HFF-Myc (cell line): ENCODE measurements around the gene FCHSD2.

ENCODE experiments used
- DNase-seq: peaks from one replicate; pipeline ENCODE4 v3.0.0-alpha.2; 2011; ENCODE audit warnings: low read depth; ENCODE audit errors: extremely low read depth
- H3K4me3 ChIP-seq: replicated peaks from 2 replicates; pipeline ENCODE4 v1.5.1; 2011; ENCODE audit warnings: low read depth, mild to moderate bottlenecking, control low read depth, low read length
- TF ChIP-seq, protein P1 (sequence below): IDR thresholded peaks from 2 replicates; pipeline ENCODE4 v1.5.1; 2012; ENCODE audit warnings: mild to moderate bottlenecking, low read depth, low read length, control low read depth; ENCODE audit errors: missing control alignments

FCHSD2 gene

DNA sequence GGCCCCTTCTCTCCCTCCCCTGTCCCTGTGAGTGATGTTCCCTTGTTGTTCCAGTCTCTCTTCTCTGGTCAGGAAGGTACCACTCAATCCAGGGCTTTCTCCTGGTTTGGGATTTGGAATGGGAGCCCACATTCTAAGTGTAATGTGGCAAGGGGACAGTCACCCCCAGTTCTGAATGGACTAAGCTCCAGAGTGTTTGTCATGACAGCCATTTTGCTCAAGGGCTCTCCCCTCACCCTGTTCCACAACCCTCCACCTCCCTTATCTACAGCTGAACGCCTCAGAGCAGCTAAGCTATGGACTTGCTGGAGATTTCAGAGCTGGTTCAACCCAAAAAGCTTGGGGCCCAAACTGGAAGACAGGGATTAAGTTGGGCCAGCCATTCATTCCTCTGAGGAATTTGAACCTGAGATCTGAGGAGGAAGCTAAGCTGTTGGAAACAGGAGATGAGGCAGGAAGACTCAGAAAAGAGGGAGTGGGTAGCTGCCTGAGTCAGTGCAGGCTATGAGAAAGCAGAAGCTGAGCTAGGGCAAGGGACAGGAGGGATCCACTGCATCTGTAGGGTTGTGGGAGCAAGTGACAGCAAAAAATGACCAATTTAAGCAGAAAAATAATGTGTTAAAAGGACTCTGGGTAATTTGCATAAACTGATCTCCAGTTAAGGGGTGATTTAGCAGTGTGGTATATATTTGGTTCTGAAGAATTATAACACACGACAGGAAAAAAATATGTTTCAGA is 22.9 kb upstream of the FCHSD2 start:
- TF ChIP-seq, protein P1, sequence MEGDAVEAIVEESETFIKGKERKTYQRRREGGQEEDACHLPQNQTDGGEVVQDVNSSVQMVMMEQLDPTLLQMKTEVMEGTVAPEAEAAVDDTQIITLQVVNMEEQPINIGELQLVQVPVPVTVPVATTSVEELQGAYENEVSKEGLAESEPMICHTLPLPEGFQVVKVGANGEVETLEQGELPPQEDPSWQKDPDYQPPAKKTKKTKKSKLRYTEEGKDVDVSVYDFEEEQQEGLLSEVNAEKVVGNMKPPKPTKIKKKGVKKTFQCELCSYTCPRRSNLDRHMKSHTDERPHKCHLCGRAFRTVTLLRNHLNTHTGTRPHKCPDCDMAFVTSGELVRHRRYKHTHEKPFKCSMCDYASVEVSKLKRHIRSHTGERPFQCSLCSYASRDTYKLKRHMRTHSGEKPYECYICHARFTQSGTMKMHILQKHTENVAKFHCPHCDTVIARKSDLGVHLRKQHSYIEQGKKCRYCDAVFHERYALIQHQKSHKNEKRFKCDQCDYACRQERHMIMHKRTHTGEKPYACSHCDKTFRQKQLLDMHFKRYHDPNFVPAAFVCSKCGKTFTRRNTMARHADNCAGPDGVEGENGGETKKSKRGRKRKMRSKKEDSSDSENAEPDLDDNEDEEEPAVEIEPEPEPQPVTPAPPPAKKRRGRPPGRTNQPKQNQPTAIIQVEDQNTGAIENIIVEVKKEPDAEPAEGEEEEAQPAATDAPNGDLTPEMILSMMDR = no peak
- no peak for DNase-seq
- H3K4me3 ChIP-seq = no peak overlapping the region

DNA sequence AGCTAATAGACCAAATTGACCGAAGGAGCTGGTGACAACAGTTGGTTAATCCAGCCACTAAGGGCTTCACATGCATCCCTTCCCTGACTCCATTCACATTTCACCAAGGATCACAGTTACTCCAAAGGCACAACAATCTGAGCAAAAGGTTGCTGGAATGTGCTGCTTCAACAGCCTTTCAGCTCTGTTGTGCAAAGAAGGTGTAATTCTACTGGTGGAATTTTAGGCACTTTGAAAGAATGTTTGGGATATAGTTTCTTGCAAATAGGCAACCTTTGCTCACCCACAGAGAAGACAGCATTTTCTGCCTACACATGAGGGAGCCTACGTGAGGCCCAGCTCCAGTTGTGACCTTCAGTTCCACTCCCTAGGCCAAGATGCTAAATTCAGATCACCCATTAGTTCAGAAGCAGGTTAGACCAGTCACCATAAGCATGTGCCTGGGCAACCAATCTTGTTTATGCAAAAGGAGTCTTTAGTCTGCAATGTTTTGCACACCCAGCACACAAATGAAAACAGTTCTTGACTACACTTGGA is 21.6 kb upstream of the FCHSD2 start:
- no peak for DNase-seq
- TF ChIP-seq, protein P1 = no peak
- no peak overlapping the region for H3K4me3 ChIP-seq

DNA sequence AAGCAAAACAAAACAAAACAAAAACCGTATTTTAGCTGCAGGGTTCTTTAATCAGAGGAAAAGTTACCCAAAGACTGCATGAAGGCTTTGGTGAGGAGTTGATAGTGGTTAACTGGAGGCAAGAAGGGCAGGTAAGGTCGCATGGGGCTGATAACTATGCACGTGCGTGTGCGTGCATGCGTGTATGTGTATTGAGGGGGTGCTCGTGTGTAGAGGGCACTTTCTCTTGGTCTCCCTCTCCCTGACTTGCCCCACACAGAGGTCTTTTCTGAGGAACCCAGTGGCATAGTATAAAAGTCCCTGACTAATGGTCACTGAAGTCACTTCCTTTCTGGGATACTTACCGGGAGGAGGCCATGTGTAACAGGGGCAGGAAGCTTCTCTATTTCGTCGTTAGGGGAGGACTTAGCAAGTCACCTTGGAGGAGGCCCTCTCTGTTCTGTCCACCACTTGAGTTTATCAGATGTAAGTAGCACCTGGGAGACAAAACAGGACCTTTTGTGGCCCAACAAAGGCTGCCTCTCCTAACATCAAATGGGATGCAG is 20.1 kb upstream of the FCHSD2 start:
- TF ChIP-seq, protein P1 = no peak
- no peak for DNase-seq
- no peak overlapping the region for H3K4me3 ChIP-seq

DNA sequence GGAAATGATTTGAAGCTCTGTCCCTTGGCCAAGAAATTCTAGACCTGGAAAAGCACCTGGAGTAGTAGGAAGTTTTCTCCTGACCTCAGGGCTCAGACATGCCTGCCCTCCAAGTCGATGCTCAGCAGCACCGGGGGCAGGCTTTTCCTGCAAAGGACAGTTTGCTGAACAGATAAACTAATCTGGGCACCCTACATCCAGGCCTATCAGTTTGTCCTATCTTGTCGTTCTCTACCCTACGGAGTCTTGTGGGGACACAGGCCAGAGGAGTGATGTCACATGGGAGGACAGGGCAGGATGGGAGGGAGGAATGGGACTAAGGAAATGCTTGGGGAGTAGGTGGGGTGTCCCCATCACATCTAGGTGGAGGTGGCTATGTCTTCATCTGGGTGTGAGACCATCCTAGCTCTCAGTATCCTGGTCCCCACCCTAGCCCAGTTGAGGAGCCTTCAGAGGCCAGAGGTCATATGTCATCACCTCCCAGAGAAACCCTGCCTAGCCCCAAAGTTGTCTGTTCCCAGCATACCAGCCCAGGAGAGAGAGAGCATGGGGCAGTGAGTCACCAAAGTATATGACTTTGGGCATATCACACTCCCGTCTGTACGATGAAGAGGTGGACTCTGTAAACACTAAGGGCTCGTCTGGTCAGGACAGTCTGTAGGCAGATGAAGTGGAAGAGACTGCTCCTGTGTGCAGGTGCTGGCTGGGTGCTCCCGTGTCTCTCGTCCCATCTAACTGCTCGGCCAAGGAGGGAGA is 18.1 kb upstream of the FCHSD2 start:
- no peak overlapping the region for H3K4me3 ChIP-seq
- DNase-seq = no peak
- TF ChIP-seq, protein P1 = no peak

DNA sequence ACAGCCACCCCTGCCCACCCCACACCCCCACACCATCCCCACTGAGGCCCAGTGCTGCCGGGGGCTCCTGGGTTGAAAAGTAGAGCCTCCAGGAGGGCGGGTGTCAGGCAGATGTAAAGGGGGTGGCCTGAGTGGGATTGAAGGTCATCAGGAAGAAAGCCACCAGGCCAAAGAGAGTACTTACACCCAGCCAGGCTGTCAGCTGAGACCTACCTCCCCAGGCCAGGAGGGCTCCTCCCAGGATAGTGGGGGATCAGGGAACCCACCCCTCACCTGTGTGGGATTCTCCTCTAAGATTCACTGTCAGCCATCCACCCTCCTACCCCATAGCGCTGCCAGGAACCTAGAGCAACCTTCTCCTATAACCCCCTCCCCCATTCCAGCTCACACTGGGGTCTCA is 17.2 kb upstream of the FCHSD2 start:
- H3K4me3 ChIP-seq = no peak overlapping the region
- TF ChIP-seq, protein P1 = no peak
- no peak for DNase-seq

DNA sequence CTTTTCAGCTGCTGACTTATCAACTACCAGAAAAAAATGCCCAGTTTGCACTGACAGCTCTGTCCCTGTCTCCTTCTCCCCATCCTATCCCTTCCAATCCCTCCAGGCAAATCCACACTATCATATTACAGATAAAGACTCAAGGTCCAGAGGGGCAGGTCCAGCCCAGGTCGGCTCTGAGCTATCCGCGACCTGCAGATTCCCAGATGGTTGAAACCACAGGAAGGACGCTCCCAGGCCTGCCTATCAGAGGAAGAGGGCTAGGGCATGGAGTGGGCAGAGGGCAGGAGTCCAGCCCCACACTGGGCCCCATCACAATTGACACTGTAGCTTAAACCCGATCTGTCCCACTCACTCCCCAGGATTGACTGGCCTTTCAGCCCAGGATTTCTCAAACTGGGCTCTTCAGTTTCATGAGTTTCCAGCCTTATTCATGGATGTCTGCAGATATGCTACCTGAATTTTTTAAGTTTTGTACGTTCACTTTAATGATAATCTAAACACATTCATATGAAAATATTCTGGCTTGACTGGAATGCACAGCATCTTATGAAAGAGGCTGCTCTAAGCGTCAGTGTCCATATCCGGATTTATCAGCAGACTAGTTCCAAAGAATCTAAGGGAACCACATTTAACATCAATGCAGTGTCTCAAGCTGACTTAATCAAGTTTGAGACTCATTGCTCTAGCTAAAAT is 16.4 kb upstream of the FCHSD2 start:
- DNase-seq = no peak
- TF ChIP-seq, protein P1 = no peak
- H3K4me3 ChIP-seq = no peak overlapping the region
